Adrenal gland (tissue), 12 donors: ENCODE results near the gene OSBPL10. TPM values are rescaled to one million over a fixed set of nuclear protein-coding genes. Genes with fewer than 3 reads are reported as not detected.

ENCODE experiments used
- DNase-seq, 7 donors: peaks; one replicate each; pipeline ENCODE4 v3.0.0-alpha.2; 2019 to 2020
- H3K27ac ChIP-seq, 5 donors: fragments of 200-600 bp; sonication (generic) in 4 of 5; 1 replicate in 3 of 5; 2 replicates in 2 of 5; pipeline versions ENCODE4 v1.5.1 to v1.8.0; 2016 to 2020; ENCODE audit warnings: mild to moderate bottlenecking in 1 of 5
- H3K27me3 ChIP-seq: fragments of 200-600 bp; 2 replicates; pipeline ENCODE4 v1.8.0; 2021
- H3K36me3 ChIP-seq, 2 donors: fragments of 200-600 bp; replicated peaks in 1 of 2; 1 replicate in 1 of 2; 2 replicates in 1 of 2; pipeline versions ENCODE4 v1.5.1 to v1.8.0; 2018 to 2022
- H3K4me1 ChIP-seq, 2 donors: fragments of 200-600 bp; replicated peaks in 1 of 2; 1 replicate in 1 of 2; 2 replicates in 1 of 2; pipeline versions ENCODE4 v1.5.1 to v1.8.0; 2018 to 2021
- H3K4me3 ChIP-seq, 4 donors: fragments of 200-600 bp; sonication (generic) in 3 of 4; one replicate each; pipeline ENCODE4 v1.5.1; 2016 to 2018
- H3K9me3 ChIP-seq, 3 donors: fragments of 200-600 bp; sonication (generic) in 1 of 3; replicated peaks in 1 of 3; 1 replicate in 2 of 3; 2 replicates in 1 of 3; pipeline versions ENCODE4 v1.5.1 to v1.8.0; 2016 to 2021
- POLR2A ChIP-seq, 2 donors: fragments of 450-650 bp; IDR thresholded peaks; one replicate each; pipeline ENCODE4 v1.6.1; 2017; ENCODE audit warnings: antibody characterized with exemption in 2 of 2, mild to moderate bottlenecking in 2 of 2, moderate library complexity in 1 of 2
- WGBS, 4 donors: extraction: QIAGEN DNeasy Blood & Tissue Kit in 2 of 4; methylation state at CpG; one replicate each; pipeline versions ENCODE4 v1.1.5 to v1.1.7; 2013 to 2017; 5-methylcytosine and 5-hydroxymethylcytosine counted together
- intact Hi-C, 2 donors: fragments of 100-400 bp; cut with DNase I; formaldehyde crosslinking; loops; one replicate each; pipeline versions ENCODE4 v1.14.1 to v1.15.0; 2022 to 2023
- polyA plus RNA-seq, 3 donors: library from polyadenylated mRNA; stranded (reverse); fragments of 200-250 nt in 2 of 3; fragments of 350-450 nt in 1 of 3; fragmentation: Illumina TruSeq in 1 of 3; extraction: RNeasy Lipid Tissue Mini Kit (QIAGEN cat#74804) in 1 of 3; gene quantifications; one replicate each; pipeline ENCODE4 v1.2.3, GENCODE V29; 2013 to 2014
- total RNA-seq, 9 donors: library from RNA; depleted of rRNA in 4 of 9; stranded (reverse); fragments of >200 nt in 4 of 9; fragments of 120-200 nt in 1 of 9; fragmentation: NEBNext Ultra II Directional in 1 of 9; extraction: Animal tissue kit (Norgen Biotek cat#: 25700) in 1 of 9; gene quantifications; one replicate each; pipeline versions ENCODE4 v1.1.0 to v1.2.4, GENCODE V29; 2013 to 2023
- TF ChIP-seq, protein P1 (sequence below), 6 experiments: fragments of 450-650 bp in 4 of 6; fragments of 200-600 bp in 2 of 6; sonication (generic) in 1 of 6; IDR thresholded peaks; 1 replicate in 5 of 6; 2 replicates in 1 of 6; pipeline versions ENCODE4 v1.5.1 to v1.8.0; 2016 to 2021; ENCODE audit warnings: antibody characterized with exemption in 6 of 6, mild to moderate bottlenecking in 2 of 6, moderate library complexity in 1 of 6
- donor health status: healthy with polysubstance abuse.
- donor health status: Bipolar disorder and iron deficiency.
- donor health status: DM: yes; HTN: yes; CAD: no.
- donor health status: DM: no; HTN: no; CAD: no.
- donor health status: DM: no; HTN: no; CAD: no.
- donor health status: DM: yes; HTN: yes; CAD: no.

The OSBPL10 gene
- total and polyA plus RNA-seq, 12 donors, result 2.0 to 55.6 (median 9.4) TPM

DNA sequence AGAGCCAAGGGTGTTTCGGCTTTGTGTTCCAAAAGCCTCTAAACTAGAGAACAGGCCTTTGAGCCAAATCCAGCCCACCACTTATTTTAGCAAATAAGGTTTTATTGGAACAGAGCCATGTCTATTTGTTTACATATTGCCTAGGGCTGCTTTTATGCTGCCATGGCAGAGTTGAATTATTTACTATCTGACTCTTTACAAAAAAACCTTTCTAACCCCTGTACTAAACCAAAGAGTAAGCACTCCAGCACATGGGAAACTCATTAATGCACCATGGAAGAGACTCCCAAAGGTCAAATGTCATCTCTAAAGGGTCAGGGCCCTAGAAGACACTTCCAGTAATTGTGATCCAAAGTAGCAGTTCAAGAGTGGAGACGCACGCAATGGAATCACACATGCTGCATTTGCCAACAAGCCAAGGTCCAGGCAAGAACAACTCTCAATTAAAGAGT is 22.3 kb downstream of the OSBPL10 start:
- Histone ChIP-seq H3K9me3 (no peaks in the 10 kb centered on the region), H3K4me1 (peaks cover 3 to 29% of the 10 kb centered on the region in 2 donors), H3K4me3 (no peak overlapping the region), H3K36me3 (no peaks in the 10 kb centered on the region), H3K27me3 (no peaks in the 10 kb centered on the region), H3K27ac (peak overlapping the region in 2 of 5 donors; percentile 61 to 85)
- DNase-seq, result peak in 5 of 7 donors; percentile 32 to 63 (median 39)
- intact Hi-C loops, result no loop called here
- WGBS, 4 donors, result 55 to 64% (median 59%) methylated on average over 3 of the region's 3 CpGs
- TF ChIP-seq POLR2A (IDR thresholded peaks at IDR 0.05), result no peak
- TF ChIP-seq, protein P1, sequence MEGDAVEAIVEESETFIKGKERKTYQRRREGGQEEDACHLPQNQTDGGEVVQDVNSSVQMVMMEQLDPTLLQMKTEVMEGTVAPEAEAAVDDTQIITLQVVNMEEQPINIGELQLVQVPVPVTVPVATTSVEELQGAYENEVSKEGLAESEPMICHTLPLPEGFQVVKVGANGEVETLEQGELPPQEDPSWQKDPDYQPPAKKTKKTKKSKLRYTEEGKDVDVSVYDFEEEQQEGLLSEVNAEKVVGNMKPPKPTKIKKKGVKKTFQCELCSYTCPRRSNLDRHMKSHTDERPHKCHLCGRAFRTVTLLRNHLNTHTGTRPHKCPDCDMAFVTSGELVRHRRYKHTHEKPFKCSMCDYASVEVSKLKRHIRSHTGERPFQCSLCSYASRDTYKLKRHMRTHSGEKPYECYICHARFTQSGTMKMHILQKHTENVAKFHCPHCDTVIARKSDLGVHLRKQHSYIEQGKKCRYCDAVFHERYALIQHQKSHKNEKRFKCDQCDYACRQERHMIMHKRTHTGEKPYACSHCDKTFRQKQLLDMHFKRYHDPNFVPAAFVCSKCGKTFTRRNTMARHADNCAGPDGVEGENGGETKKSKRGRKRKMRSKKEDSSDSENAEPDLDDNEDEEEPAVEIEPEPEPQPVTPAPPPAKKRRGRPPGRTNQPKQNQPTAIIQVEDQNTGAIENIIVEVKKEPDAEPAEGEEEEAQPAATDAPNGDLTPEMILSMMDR (IDR thresholded peaks at IDR 0.05), result no peak

DNA sequence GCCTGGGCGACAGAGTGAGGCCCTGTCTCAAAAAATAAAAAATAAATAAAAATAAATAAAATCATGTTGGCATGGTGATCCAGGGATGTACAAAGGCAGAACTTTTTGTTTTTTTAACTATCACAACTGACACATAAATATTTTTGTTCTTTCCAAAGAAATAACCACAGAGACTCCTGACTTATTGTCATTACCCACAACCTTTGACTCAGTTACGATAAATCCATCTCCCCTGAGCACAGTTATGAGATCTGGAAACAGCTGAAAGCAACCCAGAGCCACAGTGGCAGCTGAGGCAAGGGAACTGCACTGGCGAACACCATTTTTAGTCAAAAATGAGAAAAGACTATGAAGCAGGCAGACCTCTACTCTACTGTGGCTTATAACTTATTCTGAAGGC is 24.0 kb downstream of the OSBPL10 start:
- intact Hi-C loops, result no loop called here
- no peaks in the 10 kb centered on the region for H3K27me3 ChIP-seq
- H3K36me3 ChIP-seq, result no peaks in the 10 kb centered on the region
- DNase-seq, result no peak
- H3K4me1 ChIP-seq, result peaks cover 3 to 29% of the 10 kb centered on the region in 2 donors
- TF ChIP-seq, protein P1 (IDR thresholded peaks at IDR 0.05), result no peak
- TF ChIP-seq POLR2A (IDR thresholded peaks at IDR 0.05), result no peak
- no peaks in the 10 kb centered on the region for H3K9me3 ChIP-seq
- WGBS, 4 donors, result 75 to 85% (median 78%) methylated on average over 3 of the region's 3 CpGs
- H3K4me3 ChIP-seq, result no peak overlapping the region
- no peak overlapping the region for H3K27ac ChIP-seq

DNA sequence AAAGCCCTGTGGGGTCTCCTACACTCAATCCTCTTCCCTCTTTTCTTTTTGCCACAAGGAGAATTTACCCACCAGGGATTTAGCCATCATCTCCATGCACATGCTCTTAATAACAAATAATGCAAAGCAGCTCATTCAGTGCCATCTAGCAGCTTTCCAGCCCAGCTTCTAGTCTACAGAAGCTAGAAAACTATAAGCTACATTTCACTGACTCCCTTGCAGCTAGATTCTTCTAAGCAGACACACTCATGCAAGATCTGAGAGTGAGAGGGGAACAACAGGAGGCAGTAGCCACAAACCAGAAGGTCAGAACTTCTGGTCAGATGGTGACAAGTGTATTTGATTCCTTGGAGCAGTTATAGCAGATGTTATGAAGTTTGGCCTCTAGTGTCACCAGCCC is 25.5 kb downstream of the OSBPL10 start:
- no peak for DNase-seq
- intact Hi-C loops, result no loop called here
- Histone ChIP-seq H3K27ac (no peak overlapping the region), H3K4me1 (peaks cover 3 to 21% of the 10 kb centered on the region in 2 donors), H3K27me3 (no peaks in the 10 kb centered on the region), H3K9me3 (no peaks in the 10 kb centered on the region), H3K36me3 (no peaks in the 10 kb centered on the region), H3K4me3 (no peak overlapping the region)
- TF ChIP-seq, protein P1 (IDR thresholded peaks at IDR 0.05), result no peak
- no peak for TF ChIP-seq POLR2A (IDR thresholded peaks at IDR 0.05)

DNA sequence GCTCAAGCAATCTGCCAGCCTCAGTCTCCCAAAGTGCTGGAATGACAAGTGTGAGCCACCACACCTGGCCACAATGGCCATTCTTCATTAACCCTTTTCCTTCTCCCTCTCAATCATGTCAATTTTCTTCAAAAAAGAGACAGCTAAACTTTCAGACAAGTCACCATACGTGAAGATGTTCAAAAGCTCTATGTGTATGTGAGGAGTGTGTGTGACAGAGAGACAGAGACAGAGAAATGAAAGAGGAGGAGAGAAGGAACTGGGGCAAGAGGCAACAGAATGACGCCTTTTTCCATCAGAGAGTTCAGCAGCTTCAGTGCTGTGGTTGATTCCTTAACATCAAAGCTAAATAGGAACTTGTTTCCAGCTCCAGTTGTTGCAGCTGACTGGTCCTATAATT is 27.4 kb downstream of the OSBPL10 start:
- intact Hi-C loops, result no loop called here
- H3K27ac ChIP-seq, result no peak overlapping the region
- DNase-seq, result no peak
- H3K27me3 ChIP-seq, result no peaks in the 10 kb centered on the region
- H3K36me3 ChIP-seq, result no peaks in the 10 kb centered on the region
- H3K9me3 ChIP-seq, result no peaks in the 10 kb centered on the region
- H3K4me3 ChIP-seq, result no peak overlapping the region
- peaks cover 0 to 4% of the 10 kb centered on the region in 2 donors for H3K4me1 ChIP-seq
- TF ChIP-seq POLR2A (IDR thresholded peaks at IDR 0.05), result no peak
- TF ChIP-seq, protein P1 (IDR thresholded peaks at IDR 0.05), result no peak
- 88 to 95% (median 91%) methylated on average over 2 of the region's 2 CpGs for WGBS, 4 donors
